HEK293 (cell line): Measurements from ENCODE around the gene ICAM3.

ENCODE experiments used
- PBX3 ChIP-seq: sonication (generic); formaldehyde crosslinking; IDR thresholded peaks from 2 replicates; pipeline ENCODE4 v1.8.1; 2022; ENCODE audit warnings: mild to moderate bottlenecking, moderate library complexity, missing genetic modification reagents
- ZEB2 ChIP-seq: fragments of 450-650 bp; formaldehyde crosslinking; IDR thresholded peaks from 2 replicates; pipeline ENCODE4 v1.5.1; 2016; ENCODE audit warnings: missing biosample characterization, missing genetic modification characterization
- ZNF133 ChIP-seq: fragments of 450-650 bp; formaldehyde crosslinking; IDR thresholded peaks from 2 replicates; pipeline ENCODE4 v1.5.1; 2016; ENCODE audit warnings: missing biosample characterization, missing genetic modification characterization
- ZNF239 ChIP-seq: fragments of 450-650 bp; formaldehyde crosslinking; IDR thresholded peaks from 2 replicates; pipeline ENCODE4 v1.5.1; 2016; ENCODE audit warnings: missing biosample characterization, missing genetic modification characterization
- ZNF280D ChIP-seq: fragments of 450-650 bp; formaldehyde crosslinking; IDR thresholded peaks from 2 replicates; pipeline ENCODE4 v1.5.1; 2016; ENCODE audit warnings: missing biosample characterization, missing genetic modification characterization
- TF ChIP-seq, protein P1 (sequence below): fragments of 450-650 bp; formaldehyde crosslinking; IDR thresholded peaks from 2 replicates; pipeline ENCODE4 v1.5.1; 2016; ENCODE audit warnings: missing biosample characterization, missing genetic modification characterization
- TF ChIP-seq, protein P2 (sequence below): fragments of 450-650 bp; formaldehyde crosslinking; IDR thresholded peaks from 2 replicates; pipeline ENCODE4 v1.5.1; 2017; ENCODE audit warnings: missing biosample characterization, missing genetic modification characterization

DNA sequence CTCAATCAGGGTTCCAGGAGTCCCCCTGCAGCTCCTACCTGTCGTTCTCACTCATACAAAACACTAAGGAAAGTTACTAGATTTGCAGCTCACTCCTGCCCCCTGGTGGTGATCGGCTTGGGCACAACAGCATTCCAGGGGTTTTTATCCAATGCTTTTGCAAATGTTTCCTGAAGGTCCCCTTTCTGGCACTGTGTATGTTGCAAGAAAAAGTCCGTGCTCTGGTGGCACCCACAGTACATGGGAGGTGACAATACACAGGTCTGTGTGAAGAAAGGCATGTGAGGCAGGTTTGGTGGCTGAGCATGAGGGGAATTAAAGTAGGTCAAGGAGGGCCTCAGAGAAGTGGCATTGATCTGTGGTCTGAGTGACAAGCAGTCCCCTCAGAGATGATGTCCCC is 49.5 kb upstream of the ICAM3 start:
- TF ChIP-seq PBX3 (CRISPR knock-in tag) (no peak), ZNF133 (tag by site-specific recombination) (no peak), ZEB2 (tag by site-specific recombination) (0 out of 2 replicates have a peak, but pooled peaks have one; percentile 25), ZNF239 (tag by site-specific recombination) (no peak), ZNF280D (tag by site-specific recombination) (no peak)
- TF ChIP-seq, protein P1, sequence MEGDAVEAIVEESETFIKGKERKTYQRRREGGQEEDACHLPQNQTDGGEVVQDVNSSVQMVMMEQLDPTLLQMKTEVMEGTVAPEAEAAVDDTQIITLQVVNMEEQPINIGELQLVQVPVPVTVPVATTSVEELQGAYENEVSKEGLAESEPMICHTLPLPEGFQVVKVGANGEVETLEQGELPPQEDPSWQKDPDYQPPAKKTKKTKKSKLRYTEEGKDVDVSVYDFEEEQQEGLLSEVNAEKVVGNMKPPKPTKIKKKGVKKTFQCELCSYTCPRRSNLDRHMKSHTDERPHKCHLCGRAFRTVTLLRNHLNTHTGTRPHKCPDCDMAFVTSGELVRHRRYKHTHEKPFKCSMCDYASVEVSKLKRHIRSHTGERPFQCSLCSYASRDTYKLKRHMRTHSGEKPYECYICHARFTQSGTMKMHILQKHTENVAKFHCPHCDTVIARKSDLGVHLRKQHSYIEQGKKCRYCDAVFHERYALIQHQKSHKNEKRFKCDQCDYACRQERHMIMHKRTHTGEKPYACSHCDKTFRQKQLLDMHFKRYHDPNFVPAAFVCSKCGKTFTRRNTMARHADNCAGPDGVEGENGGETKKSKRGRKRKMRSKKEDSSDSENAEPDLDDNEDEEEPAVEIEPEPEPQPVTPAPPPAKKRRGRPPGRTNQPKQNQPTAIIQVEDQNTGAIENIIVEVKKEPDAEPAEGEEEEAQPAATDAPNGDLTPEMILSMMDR: peak; percentile 61; the same call in 1 of the 2 replicates
- TF ChIP-seq, protein P2, sequence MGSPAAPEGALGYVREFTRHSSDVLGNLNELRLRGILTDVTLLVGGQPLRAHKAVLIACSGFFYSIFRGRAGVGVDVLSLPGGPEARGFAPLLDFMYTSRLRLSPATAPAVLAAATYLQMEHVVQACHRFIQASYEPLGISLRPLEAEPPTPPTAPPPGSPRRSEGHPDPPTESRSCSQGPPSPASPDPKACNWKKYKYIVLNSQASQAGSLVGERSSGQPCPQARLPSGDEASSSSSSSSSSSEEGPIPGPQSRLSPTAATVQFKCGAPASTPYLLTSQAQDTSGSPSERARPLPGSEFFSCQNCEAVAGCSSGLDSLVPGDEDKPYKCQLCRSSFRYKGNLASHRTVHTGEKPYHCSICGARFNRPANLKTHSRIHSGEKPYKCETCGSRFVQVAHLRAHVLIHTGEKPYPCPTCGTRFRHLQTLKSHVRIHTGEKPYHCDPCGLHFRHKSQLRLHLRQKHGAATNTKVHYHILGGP (tag by site-specific recombination): no peak
